ENCODE measurements around the gene CDA.

The CDA gene

DNA sequence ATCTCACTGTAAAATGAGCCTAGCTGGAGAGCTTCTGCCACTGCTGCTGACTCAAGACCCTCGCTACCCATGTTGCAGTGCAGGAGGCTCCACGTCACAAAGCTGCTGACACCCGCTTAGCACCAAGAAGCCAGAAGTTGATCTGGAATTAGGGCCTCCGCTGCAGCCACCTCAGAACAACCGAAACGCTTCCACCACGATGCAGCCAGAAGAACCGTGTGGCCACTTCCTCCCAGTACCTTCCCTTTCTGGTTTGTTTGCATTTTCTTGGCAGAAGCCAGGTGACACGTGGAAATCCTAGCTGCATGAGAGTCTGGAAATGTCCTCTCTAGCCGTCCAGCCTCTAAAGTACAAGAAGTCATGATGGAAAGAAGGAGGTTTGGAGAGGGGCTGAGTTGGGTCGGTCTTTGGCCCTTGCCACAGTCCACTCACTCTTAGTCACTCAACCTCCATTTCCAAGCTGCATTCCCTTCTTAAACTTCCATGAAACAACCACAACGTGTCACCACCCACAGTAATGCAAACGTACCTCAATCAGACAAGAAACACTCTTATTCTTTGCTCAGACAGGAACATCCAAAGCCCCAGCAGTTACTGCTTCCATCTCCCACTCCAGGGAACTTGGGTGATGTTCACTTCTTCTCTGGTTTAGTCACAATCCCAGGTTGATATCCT, 10.0 kb upstream of the CDA start:
- DNase-seq (ENCODE audit: extremely low spot score), result no peak
- CTCF ChIA-PET, result no interaction called here
- POLR2A ChIA-PET, result interaction anchor here (2.2 kb wide), 1 partner anchor 55 kb away, joined by 6 read pairs; no protein-coding TSS in a partner anchor
- TF ChIP-seq ZNF384 (IDR thresholded peaks at IDR 0.05) (no peak), SUZ12 (IDR thresholded peaks at IDR 0.05) (no peak), ARNT (IDR thresholded peaks at IDR 0.05) (no peak), CTBP1 (IDR thresholded peaks at IDR 0.05; ENCODE audit: borderline replicate concordance) (no peak), FOXK2 (IDR thresholded peaks at IDR 0.05) (no peak)
- TF ChIP-seq, protein P1, sequence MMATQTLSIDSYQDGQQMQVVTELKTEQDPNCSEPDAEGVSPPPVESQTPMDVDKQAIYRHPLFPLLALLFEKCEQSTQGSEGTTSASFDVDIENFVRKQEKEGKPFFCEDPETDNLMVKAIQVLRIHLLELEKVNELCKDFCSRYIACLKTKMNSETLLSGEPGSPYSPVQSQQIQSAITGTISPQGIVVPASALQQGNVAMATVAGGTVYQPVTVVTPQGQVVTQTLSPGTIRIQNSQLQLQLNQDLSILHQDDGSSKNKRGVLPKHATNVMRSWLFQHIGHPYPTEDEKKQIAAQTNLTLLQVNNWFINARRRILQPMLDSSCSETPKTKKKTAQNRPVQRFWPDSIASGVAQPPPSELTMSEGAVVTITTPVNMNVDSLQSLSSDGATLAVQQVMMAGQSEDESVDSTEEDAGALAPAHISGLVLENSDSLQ (IDR thresholded peaks at IDR 0.05), result no peak

DNA sequence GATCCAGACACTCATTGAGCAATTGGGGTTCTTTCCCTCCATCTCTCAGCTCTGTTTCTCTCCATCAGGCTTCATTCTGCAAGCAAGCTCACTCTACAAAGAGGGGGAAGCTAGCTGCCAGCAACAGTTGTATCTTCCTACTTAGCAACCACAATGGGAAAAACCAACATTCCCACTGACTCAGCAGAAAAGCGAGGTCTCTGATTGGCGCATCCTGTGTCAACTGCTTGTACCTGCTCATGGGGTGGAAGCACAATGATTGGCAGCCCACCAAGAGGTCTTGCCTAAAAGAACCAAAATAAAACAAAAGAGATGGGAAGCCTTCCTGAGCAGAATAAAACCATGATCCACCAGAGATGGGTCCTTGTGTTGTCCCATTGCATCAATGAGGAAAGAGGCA, 4.0 kb upstream of the CDA start:
- ChIA-PET POLR2A (no interaction called here), CTCF (interaction anchor here (3.5 kb wide), 1 partner anchor 10 kb away, joined by 13 read pairs; no protein-coding TSS in a partner anchor)
- no peak for DNase-seq (ENCODE audit: extremely low spot score)
- TF ChIP-seq FOXA1 (IDR thresholded peaks at IDR 0.05), result no peak
- TF ChIP-seq, protein P1 (IDR thresholded peaks at IDR 0.05), result peak; percentile 41; the same call in 1 of the 2 replicates

DNA sequence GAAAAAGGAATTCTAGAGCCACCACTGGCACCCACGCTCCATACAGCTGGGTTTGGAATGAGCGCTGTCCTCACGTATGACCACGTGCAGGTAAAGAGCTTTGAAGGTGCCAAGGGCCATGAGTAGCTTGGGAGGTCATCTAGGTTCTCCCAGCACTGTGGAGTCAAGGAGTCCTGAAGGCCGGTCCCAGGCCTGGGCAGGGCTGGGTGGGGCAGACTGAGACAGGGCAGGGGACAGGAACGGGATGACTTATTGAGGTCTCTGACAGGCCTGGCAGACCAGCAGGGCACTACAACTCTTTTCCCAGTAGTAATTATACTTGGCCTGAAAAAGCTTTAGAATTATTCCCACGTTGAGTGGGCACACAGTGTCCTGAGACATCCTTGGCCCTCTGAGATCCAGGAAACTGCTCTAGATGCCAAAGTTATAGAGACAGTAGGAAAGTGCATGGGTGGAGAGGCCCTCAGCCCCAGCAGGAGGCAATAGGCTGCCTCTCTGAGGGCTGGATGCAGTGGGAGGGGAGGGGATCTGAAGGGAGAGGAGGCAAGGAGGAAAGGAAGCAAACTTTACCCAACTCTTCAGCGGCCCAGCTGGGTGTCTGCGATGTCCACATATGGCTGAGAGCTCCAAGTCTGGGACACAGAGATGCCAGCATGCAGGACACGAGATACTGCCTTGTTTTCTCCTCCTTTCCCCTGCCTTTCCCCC, 1.8 kb upstream of the CDA start:
- POLR2A ChIA-PET, result no interaction called here
- TF ChIP-seq FOXK2 (IDR thresholded peaks at IDR 0.05) (no peak), ELF4 (IDR thresholded peaks at IDR 0.05) (no peak), TARDBP (IDR thresholded peaks at IDR 0.05) (no peak), FOXA1 (IDR thresholded peaks at IDR 0.05) (no peak), NFRKB (IDR thresholded peaks at IDR 0.05) (no peak), FOXM1 (IDR thresholded peaks at IDR 0.05; ENCODE audit: borderline replicate concordance) (no peak), LEF1 (IDR thresholded peaks at IDR 0.05; ENCODE audit: borderline replicate concordance) (no peak), CTBP1 (IDR thresholded peaks at IDR 0.05; ENCODE audit: borderline replicate concordance) (no peak), ARNT (IDR thresholded peaks at IDR 0.05) (no peak), SUZ12 (IDR thresholded peaks at IDR 0.05) (no peak), ZNF384 (IDR thresholded peaks at IDR 0.05) (no peak), HDGF (IDR thresholded peaks at IDR 0.05; ENCODE audit: borderline replicate concordance) (no peak), L3MBTL2 (conservative IDR thresholded peaks at IDR 0.05) (no peak)
- TF ChIP-seq, protein P1 (IDR thresholded peaks at IDR 0.05), result no peak
- CTCF ChIA-PET, result no interaction called here
- DNase-seq (ENCODE audit: extremely low spot score), result no peak

DNA sequence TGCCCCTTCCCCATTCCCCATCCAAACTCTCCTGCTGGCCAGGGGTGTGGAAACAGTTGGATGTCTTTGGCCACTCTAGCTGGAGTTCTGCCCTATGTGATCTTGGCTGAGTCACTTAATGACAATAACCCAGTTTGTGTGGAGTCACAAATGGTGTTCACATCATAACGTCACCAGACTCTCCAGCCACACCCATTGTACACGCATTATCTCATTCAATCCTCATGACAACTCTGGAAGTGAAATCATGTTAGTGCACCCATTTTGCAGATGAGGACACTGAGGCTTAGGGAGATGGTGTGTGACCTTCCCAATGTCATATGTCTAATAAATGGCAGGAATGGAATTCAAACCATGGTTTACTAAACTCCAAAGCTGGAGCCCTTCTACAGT, 1.2 kb upstream of the CDA start:
- POLR2A ChIA-PET, result no interaction called here
- DNase-seq (ENCODE audit: extremely low spot score), result no peak
- TF ChIP-seq CTBP1 (IDR thresholded peaks at IDR 0.05; ENCODE audit: borderline replicate concordance), result no peak
- TF ChIP-seq FOXA1 (IDR thresholded peaks at IDR 0.05), result no peak
- no peak for TF ChIP-seq ELF4 (IDR thresholded peaks at IDR 0.05)
- TF ChIP-seq L3MBTL2 (conservative IDR thresholded peaks at IDR 0.05), result no peak
- TF ChIP-seq FOXM1 (IDR thresholded peaks at IDR 0.05; ENCODE audit: borderline replicate concordance), result no peak
- TF ChIP-seq FOXK2 (IDR thresholded peaks at IDR 0.05), result no peak
- TF ChIP-seq SP1 (IDR thresholded peaks at IDR 0.05), result no peak
- no peak for TF ChIP-seq LEF1 (IDR thresholded peaks at IDR 0.05; ENCODE audit: borderline replicate concordance)
- TF ChIP-seq SUZ12 (IDR thresholded peaks at IDR 0.05), result no peak
- CTCF ChIA-PET, result no interaction called here

DNA sequence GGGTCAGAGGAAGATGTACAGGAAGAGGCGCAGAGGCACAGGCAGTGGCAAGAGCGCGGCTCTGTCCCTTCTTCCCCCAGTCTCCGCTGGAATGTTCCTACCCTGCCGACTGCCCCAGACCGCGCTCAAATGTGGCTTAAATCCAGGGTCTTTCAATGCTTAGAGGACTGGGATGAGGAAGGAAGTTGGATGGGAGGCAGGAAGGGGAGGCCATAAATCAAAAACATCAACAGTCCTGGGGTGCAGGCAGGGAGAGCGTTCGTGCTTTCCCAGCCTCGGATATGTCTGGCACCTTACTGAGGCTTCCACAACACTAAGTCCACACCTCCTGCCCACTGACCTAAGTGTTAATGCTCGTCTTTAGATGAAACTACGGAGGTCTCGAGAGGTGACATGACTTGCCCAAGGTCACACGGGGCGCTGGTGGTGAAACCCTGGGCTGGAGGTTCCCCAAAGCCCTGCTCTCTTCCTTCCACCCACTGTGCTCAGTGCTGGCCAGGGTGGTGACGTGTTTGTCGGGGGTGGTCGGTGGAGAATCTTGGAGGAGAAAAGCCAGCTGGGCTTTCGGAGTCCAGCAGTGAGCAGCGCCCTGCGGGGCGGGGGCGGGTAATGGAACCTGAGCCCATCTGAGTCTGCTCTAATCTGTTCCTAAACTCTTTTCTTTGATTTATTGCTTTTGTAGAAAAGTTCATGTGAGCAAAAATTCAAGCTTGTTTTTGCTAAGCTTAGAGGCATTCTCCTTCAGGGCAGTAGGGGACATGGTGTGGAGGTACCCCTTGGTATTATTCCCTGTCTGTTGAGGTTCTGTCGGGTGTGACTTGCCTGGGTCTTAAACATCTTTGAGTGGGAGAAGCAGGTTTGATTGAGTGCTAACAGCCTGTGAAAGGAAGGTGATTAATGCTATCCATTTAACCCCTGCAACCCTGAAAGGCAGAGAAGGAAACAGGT, 708 bp downstream of the CDA start:
- ChIA-PET POLR2A (interaction anchor here (1.1 to 2.2 kb wide), 2 partner anchors 44 to 72 kb away, joined by 3 to 11 read pairs; partner anchors contain the start of genes DDOST and PINK1), CTCF (interaction anchor here (0.6 to 1.3 kb wide), 5 partner anchors 9 to 47 kb away, joined by 3 to 8 read pairs (median 3); partner anchors contain the start of gene PINK1)
- no peak for TF ChIP-seq SP1 (IDR thresholded peaks at IDR 0.05)
- no peak for TF ChIP-seq HDGF (IDR thresholded peaks at IDR 0.05; ENCODE audit: borderline replicate concordance)
- TF ChIP-seq CTBP1 (IDR thresholded peaks at IDR 0.05; ENCODE audit: borderline replicate concordance), result no peak
- TF ChIP-seq, protein P1 (IDR thresholded peaks at IDR 0.05), result peak; percentile 65
- peak; percentile 42 for DNase-seq (ENCODE audit: extremely low spot score)

Measured in HEK293T (cell line).